Adrenal gland (tissue), 12 donors: ENCODE results near the gene MYCBPAP. TPM values are rescaled to one million over a fixed set of nuclear protein-coding genes. Genes with fewer than 3 reads are reported as not detected.

ENCODE experiments used
- DNase-seq, 7 donors: peaks; one replicate each; pipeline ENCODE4 v3.0.0-alpha.2; 2019 to 2020
- H3K27ac ChIP-seq, 5 donors: fragments of 200-600 bp; sonication (generic) in 4 of 5; 1 replicate in 3 of 5; 2 replicates in 2 of 5; pipeline versions ENCODE4 v1.5.1 to v1.8.0; 2016 to 2020; ENCODE audit warnings: mild to moderate bottlenecking in 1 of 5
- H3K27me3 ChIP-seq: fragments of 200-600 bp; 2 replicates; pipeline ENCODE4 v1.8.0; 2021
- H3K36me3 ChIP-seq, 2 donors: fragments of 200-600 bp; replicated peaks in 1 of 2; 1 replicate in 1 of 2; 2 replicates in 1 of 2; pipeline versions ENCODE4 v1.5.1 to v1.8.0; 2018 to 2022
- H3K4me1 ChIP-seq, 2 donors: fragments of 200-600 bp; replicated peaks in 1 of 2; 1 replicate in 1 of 2; 2 replicates in 1 of 2; pipeline versions ENCODE4 v1.5.1 to v1.8.0; 2018 to 2021
- H3K4me3 ChIP-seq, 4 donors: fragments of 200-600 bp; sonication (generic) in 3 of 4; one replicate each; pipeline ENCODE4 v1.5.1; 2016 to 2018
- H3K9me3 ChIP-seq, 3 donors: fragments of 200-600 bp; sonication (generic) in 1 of 3; replicated peaks in 1 of 3; 1 replicate in 2 of 3; 2 replicates in 1 of 3; pipeline versions ENCODE4 v1.5.1 to v1.8.0; 2016 to 2021
- POLR2A ChIP-seq, 2 donors: fragments of 450-650 bp; IDR thresholded peaks; one replicate each; pipeline ENCODE4 v1.6.1; 2017; ENCODE audit warnings: antibody characterized with exemption in 2 of 2, mild to moderate bottlenecking in 2 of 2, moderate library complexity in 1 of 2
- WGBS, 4 donors: extraction: QIAGEN DNeasy Blood & Tissue Kit in 2 of 4; methylation state at CpG; one replicate each; pipeline versions ENCODE4 v1.1.5 to v1.1.7; 2013 to 2017; 5-methylcytosine and 5-hydroxymethylcytosine counted together
- intact Hi-C, 2 donors: fragments of 100-400 bp; cut with DNase I; formaldehyde crosslinking; loops; one replicate each; pipeline versions ENCODE4 v1.14.1 to v1.15.0; 2022 to 2023
- polyA plus RNA-seq, 3 donors: library from polyadenylated mRNA; stranded (reverse); fragments of 200-250 nt in 2 of 3; fragments of 350-450 nt in 1 of 3; fragmentation: Illumina TruSeq in 1 of 3; extraction: RNeasy Lipid Tissue Mini Kit (QIAGEN cat#74804) in 1 of 3; gene quantifications; one replicate each; pipeline ENCODE4 v1.2.3, GENCODE V29; 2013 to 2014
- total RNA-seq, 9 donors: library from RNA; depleted of rRNA in 4 of 9; stranded (reverse); fragments of >200 nt in 4 of 9; fragments of 120-200 nt in 1 of 9; fragmentation: NEBNext Ultra II Directional in 1 of 9; extraction: Animal tissue kit (Norgen Biotek cat#: 25700) in 1 of 9; gene quantifications; one replicate each; pipeline versions ENCODE4 v1.1.0 to v1.2.4, GENCODE V29; 2013 to 2023
- TF ChIP-seq, protein P1 (sequence below), 6 experiments: fragments of 450-650 bp in 4 of 6; fragments of 200-600 bp in 2 of 6; sonication (generic) in 1 of 6; IDR thresholded peaks; 1 replicate in 5 of 6; 2 replicates in 1 of 6; pipeline versions ENCODE4 v1.5.1 to v1.8.0; 2016 to 2021; ENCODE audit warnings: antibody characterized with exemption in 6 of 6, mild to moderate bottlenecking in 2 of 6, moderate library complexity in 1 of 6
- donor health status: healthy with polysubstance abuse.
- donor health status: Bipolar disorder and iron deficiency.
- donor health status: DM: yes; HTN: yes; CAD: no.
- donor health status: DM: no; HTN: no; CAD: no.
- donor health status: DM: no; HTN: no; CAD: no.
- donor health status: DM: yes; HTN: yes; CAD: no.

MYCBPAP gene
- total and polyA plus RNA-seq, 12 donors, result 0.12 to 8.9 (median 2.3) TPM; not detected in 1

DNA sequence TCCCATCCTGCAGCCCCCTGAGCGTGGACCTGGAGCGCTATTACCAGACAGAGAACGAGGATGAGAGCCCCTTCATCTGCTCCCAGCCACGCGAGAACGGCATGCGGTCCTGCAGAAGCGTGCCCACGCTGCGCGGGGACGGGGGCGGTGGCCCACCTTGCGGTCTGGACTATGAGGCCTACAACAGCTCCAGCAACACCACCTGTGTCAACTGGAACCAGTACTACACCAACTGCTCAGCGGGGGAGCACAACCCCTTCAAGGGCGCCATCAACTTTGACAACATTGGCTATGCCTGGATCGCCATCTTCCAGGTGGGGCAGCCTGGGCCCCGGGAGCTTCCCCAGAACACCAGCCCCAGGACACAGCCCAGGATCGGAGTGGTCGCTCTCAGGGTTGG, 64.3 kb downstream of the MYCBPAP start:
- Histone ChIP-seq H3K27me3 (no peaks in the 10 kb centered on the region), H3K4me3 (no peak overlapping the region), H3K36me3 (no peaks in the 10 kb centered on the region), H3K27ac (no peak overlapping the region), H3K9me3 (no peaks in the 10 kb centered on the region), H3K4me1 (no peaks in the 10 kb centered on the region)
- intact Hi-C loops, result no loop called here
- DNase-seq, result no peak
- TF ChIP-seq, protein P1, sequence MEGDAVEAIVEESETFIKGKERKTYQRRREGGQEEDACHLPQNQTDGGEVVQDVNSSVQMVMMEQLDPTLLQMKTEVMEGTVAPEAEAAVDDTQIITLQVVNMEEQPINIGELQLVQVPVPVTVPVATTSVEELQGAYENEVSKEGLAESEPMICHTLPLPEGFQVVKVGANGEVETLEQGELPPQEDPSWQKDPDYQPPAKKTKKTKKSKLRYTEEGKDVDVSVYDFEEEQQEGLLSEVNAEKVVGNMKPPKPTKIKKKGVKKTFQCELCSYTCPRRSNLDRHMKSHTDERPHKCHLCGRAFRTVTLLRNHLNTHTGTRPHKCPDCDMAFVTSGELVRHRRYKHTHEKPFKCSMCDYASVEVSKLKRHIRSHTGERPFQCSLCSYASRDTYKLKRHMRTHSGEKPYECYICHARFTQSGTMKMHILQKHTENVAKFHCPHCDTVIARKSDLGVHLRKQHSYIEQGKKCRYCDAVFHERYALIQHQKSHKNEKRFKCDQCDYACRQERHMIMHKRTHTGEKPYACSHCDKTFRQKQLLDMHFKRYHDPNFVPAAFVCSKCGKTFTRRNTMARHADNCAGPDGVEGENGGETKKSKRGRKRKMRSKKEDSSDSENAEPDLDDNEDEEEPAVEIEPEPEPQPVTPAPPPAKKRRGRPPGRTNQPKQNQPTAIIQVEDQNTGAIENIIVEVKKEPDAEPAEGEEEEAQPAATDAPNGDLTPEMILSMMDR (IDR thresholded peaks at IDR 0.05), result no peak
- TF ChIP-seq POLR2A (IDR thresholded peaks at IDR 0.05), result no peak
- 94 to 97% (median 96%) methylated on average over 12 to 20 of the region's 20 CpGs for WGBS, 4 donors

DNA sequence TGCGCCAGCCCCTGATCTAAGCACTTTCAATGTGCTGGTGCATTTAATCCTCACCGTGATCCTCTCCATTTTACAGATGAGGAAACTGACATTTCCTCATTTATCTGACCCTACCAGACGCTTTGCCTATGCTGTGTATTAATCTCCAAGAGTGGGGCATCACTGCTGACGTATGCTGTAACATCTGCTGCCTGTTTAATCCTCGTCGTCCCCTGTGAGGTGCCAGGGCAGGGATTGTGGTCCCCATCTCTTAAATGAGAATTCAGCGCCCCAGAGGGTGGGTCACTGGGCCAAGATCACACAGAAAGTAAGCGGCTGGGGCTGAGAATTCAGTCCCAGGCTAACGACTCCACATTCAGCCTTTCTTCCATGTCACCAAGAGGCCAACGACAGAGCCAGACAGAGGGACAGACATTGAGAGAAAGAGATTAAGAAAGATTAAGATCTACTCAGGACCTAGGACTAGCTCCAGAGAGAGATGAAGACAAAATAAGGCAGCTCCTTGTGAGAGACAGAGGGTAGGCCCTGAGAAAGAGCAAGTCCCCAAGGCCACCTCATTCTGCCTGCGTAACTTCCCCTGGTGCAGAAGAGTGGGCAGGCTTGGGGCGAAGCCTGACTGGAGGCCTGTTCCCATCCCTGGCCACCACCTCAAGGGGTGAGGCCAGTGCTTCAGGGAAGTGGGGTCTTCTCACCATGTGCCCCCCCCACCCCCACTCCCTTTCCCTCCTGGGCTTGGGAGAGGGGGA, 65.8 kb downstream of the MYCBPAP start:
- intact Hi-C loops, result no loop called here
- Histone ChIP-seq H3K36me3 (no peaks in the 10 kb centered on the region), H3K4me3 (no peak overlapping the region), H3K9me3 (no peaks in the 10 kb centered on the region), H3K27ac (no peak overlapping the region), H3K27me3 (no peaks in the 10 kb centered on the region), H3K4me1 (no peaks in the 10 kb centered on the region)
- TF ChIP-seq, protein P1 (IDR thresholded peaks at IDR 0.05), result no peak
- no peak for TF ChIP-seq POLR2A (IDR thresholded peaks at IDR 0.05)
- no peak for DNase-seq
- WGBS, 4 donors, result 88 to 93% (median 92%) methylated on average over 11 to 12 of the region's 12 CpGs

DNA sequence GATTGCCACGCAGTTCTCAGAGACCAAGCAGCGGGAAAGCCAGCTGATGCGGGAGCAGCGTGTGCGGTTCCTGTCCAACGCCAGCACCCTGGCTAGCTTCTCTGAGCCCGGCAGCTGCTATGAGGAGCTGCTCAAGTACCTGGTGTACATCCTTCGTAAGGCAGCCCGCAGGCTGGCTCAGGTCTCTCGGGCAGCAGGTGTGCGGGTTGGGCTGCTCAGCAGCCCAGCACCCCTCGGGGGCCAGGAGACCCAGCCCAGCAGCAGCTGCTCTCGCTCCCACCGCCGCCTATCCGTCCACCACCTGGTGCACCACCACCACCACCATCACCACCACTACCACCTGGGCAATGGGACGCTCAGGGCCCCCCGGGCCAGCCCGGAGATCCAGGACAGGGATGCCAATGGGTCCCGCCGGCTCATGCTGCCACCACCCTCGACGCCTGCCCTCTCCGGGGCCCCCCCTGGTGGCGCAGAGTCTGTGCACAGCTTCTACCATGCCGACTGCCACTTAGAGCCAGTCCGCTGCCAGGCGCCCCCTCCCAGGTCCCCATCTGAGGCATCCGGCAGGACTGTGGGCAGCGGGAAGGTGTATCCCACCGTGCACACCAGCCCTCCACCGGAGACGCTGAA, 67.5 kb downstream of the MYCBPAP start:
- H3K27me3 ChIP-seq, result no peaks in the 10 kb centered on the region
- no peaks in the 10 kb centered on the region for H3K36me3 ChIP-seq
- H3K27ac ChIP-seq, result no peak overlapping the region
- H3K4me3 ChIP-seq, result no peak overlapping the region
- 88 to 96% (median 91%) methylated on average over 4 to 33 of the region's 33 CpGs for WGBS, 4 donors
- H3K4me1 ChIP-seq, result no peaks in the 10 kb centered on the region
- intact Hi-C loops, result no loop called here
- TF ChIP-seq, protein P1 (IDR thresholded peaks at IDR 0.05), result no peak
- no peak for TF ChIP-seq POLR2A (IDR thresholded peaks at IDR 0.05)
- DNase-seq, result no peak
- no peaks in the 10 kb centered on the region for H3K9me3 ChIP-seq

DNA sequence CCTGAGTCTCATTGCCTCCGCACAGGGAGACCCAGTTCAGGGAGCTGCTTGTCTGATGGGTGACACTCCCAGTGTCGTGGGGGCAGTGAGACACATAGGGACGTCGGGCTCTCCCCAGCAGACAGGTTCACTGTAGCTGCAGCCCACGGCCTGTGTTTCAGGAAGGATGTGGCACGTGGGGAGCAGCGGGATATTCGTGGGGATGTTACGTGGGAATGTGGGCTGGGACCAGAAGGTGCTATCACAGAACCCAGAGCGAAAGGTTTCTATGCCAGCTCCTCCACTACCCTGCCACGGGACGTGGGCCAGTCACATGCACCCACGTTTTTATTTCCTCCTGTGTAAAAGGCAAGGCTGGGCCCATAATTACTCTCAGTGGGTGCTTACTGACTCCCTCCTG, 68.6 kb downstream of the MYCBPAP start:
- TF ChIP-seq, protein P1 (IDR thresholded peaks at IDR 0.05), result no peak
- TF ChIP-seq POLR2A (IDR thresholded peaks at IDR 0.05), result no peak
- DNase-seq, result no peak
- Histone ChIP-seq H3K36me3 (no peaks in the 10 kb centered on the region), H3K4me1 (no peaks in the 10 kb centered on the region), H3K9me3 (no peaks in the 10 kb centered on the region), H3K27ac (no peak overlapping the region), H3K27me3 (no peaks in the 10 kb centered on the region), H3K4me3 (no peak overlapping the region)
- 70 to 80% (median 78%) methylated on average over 3 to 13 of the region's 13 CpGs for WGBS, 4 donors
- intact Hi-C loops, result no loop called here
